HepG2 (cell line): ENCODE measurements around the gene BCL6. TPM values are rescaled to one million over a fixed set of nuclear protein-coding genes. Genes with fewer than 3 reads are reported as not detected.
A peak's percentile ranks its signal among the peaks of the same experiment; 100 is the strongest.

Experiments
- ATF3 ChIP-seq: sonication (generic); formaldehyde crosslinking; IDR thresholded peaks from 2 replicates; pipeline ENCODE4 v1.4.0; 2020; ENCODE audit warnings: missing genetic modification reagents
- BORCS8-MEF2B ChIP-seq: sonication (generic); formaldehyde crosslinking; IDR thresholded peaks from 2 replicates; pipeline ENCODE4 v1.8.0; 2022; ENCODE audit warnings: mild to moderate bottlenecking, missing genetic modification reagents
- CAMTA2 ChIP-seq: sonication (generic); formaldehyde crosslinking; IDR thresholded peaks from 2 replicates; pipeline ENCODE4 v1.4.0; 2020; ENCODE audit warnings: mild to moderate bottlenecking, missing genetic modification reagents, borderline replicate concordance
- CREB1 ChIP-seq, 2 experiments: fragments of 450-650 bp in 1 of 2; IDR thresholded peaks; 2 replicates each; pipeline ENCODE4 v1.6.1; 2016 to 2017; ENCODE audit warnings: control low read depth in 1 of 2, mild to moderate bottlenecking in 1 of 2, missing compliant biosample characterization in 1 of 2, missing genetic modification characterization in 1 of 2
- FOXP4 ChIP-seq: sonication (generic); formaldehyde crosslinking; IDR thresholded peaks from 2 replicates; pipeline ENCODE4 v1.4.0; 2020; ENCODE audit warnings: missing genetic modification reagents
- GATAD2A ChIP-seq: IDR thresholded peaks from 2 replicates; pipeline ENCODE4 v1.6.1; 2016
- GFI1 ChIP-seq: sonication (generic); formaldehyde crosslinking; IDR thresholded peaks from 2 replicates; pipeline ENCODE4 v1.5.0; 2020; ENCODE audit warnings: missing genetic modification reagents, mild to moderate bottlenecking, borderline replicate concordance
- HOMEZ ChIP-seq: IDR thresholded peaks from 2 replicates; pipeline ENCODE4 v1.6.1; 2016; ENCODE audit warnings: low read depth
- KDM3A ChIP-seq: IDR thresholded peaks from 2 replicates; pipeline ENCODE4 v1.6.1; 2018; ENCODE audit warnings: low read depth, missing compliant biosample characterization
- MED1 ChIP-seq: sonication (generic); formaldehyde crosslinking; IDR thresholded peaks from 2 replicates; pipeline ENCODE4 v1.4.0; 2020; ENCODE audit warnings: missing genetic modification reagents
- POLR2AphosphoS2 ChIP-seq: IDR thresholded peaks from 2 replicates; pipeline ENCODE4 v1.6.1; 2011; ENCODE audit warnings: low read depth, low read length, improper control_type of control experiment
- PTBP1 ChIP-seq: fragments of 200-400 bp; formaldehyde crosslinking; IDR thresholded peaks from 2 replicates; pipeline ENCODE4 v1.6.1; 2018; ENCODE audit warnings: low read length, low read depth; ENCODE audit not compliant: poor library complexity, severe bottlenecking
- SP5 ChIP-seq: IDR thresholded peaks from 2 replicates; pipeline ENCODE4 v1.6.1; 2016; ENCODE audit warnings: low read depth, borderline replicate concordance
- TCF7 ChIP-seq: sonication (generic); IDR thresholded peaks from 2 replicates; pipeline ENCODE4 v1.6.1; 2016; ENCODE audit warnings: antibody characterized with exemption, low read depth
- ZNF362 ChIP-seq: sonication (generic); formaldehyde crosslinking; IDR thresholded peaks from 2 replicates; pipeline ENCODE4 v1.4.0; 2020; ENCODE audit warnings: missing genetic modification reagents, mild to moderate bottlenecking, borderline replicate concordance
- ZNF687 ChIP-seq: sonication (generic); formaldehyde crosslinking; IDR thresholded peaks from 2 replicates; pipeline ENCODE4 v1.5.1; 2020; ENCODE audit warnings: mild to moderate bottlenecking, missing genetic modification reagents, moderate library complexity
- ZNF704 ChIP-seq: sonication (generic); formaldehyde crosslinking; IDR thresholded peaks from 2 replicates; pipeline ENCODE4 v1.8.1; 2023; ENCODE audit warnings: mild to moderate bottlenecking, inconsistent platforms, moderate library complexity, missing genetic modification reagents, borderline replicate concordance
- ZNF777 ChIP-seq: sonication (generic); formaldehyde crosslinking; IDR thresholded peaks from 2 replicates; pipeline ENCODE4 v1.4.0; 2020; ENCODE audit warnings: missing genetic modification reagents
- ZZZ3 ChIP-seq: sonication (generic); formaldehyde crosslinking; IDR thresholded peaks from 2 replicates; pipeline ENCODE4 v1.4.0; 2020; ENCODE audit warnings: missing genetic modification reagents, mild to moderate bottlenecking, borderline replicate concordance
- polyA plus RNA-seq, 8 experiments: library from polyadenylated mRNA; depleted of rRNA in 3 of 8; stranded (reverse) in 7 of 8; unstranded in 1 of 8; fragments of >200 nt; fragmentation: Illumina TruSeq in 4 of 8; extraction: Trizol in 4 of 8; gene quantifications; 2 replicates each; pipeline versions ENCODE4 v1.2.1 to v1.2.3, GENCODE V29; 2011 to 2016; ENCODE audit warnings: low read depth in 4 of 8, missing spikeins in 1 of 8, mixed read lengths in 1 of 8; ENCODE audit not compliant: insufficient read depth in 1 of 8
- total RNA-seq, 5 experiments: library from RNA; depleted of rRNA; stranded (reverse); fragments of >200 nt; fragmentation: Illumina TruSeq; extraction: Trizol; gene quantifications; 2 replicates each; pipeline ENCODE4 v1.2.3, GENCODE V29; 2016; ENCODE audit warnings: low read depth in 1 of 5

The BCL6 gene
- total and polyA plus RNA-seq, 2 of the 13 experiments (the other 11 are each of a cell fraction or from before 2014, with no cell fraction given) = 21.2 to 53.7 TPM

- TF ChIP-seq SP5 (CRISPR knock-in tag) (0 out of 2 replicates have a peak, but pooled peaks have one; percentile 19), GATAD2A (peak; percentile 62), ATF3 (no peak), KDM3A (CRISPR knock-in tag) (no peak), GFI1 (CRISPR knock-in tag) (peak; percentile 91; the same call in 1 of the 2 replicates), PTBP1 (no peak), CAMTA2 (CRISPR knock-in tag) (no peak), ZNF362 (CRISPR knock-in tag) (peak; percentile 96), FOXP4 (peak; percentile 66), ZNF704 (CRISPR knock-in tag) (no peak), POLR2AphosphoS2 (no peak), ZNF777 (CRISPR knock-in tag) (0 out of 2 replicates have a peak, but pooled peaks have one; percentile 16), ZNF687 (CRISPR knock-in tag) (peak; percentile 28; the same call in 1 of the 2 replicates), CREB1 (IDR thresholded peaks at IDR 0.05) (no peak), CREB1 (CRISPR knock-in tag; IDR thresholded peaks at IDR 0.05) (peak; percentile 48; the same call in 1 of the 2 replicates), HOMEZ (peak; percentile 75), TCF7 (no peak), MED1 (CRISPR knock-in tag) (peak; percentile 41; the same call in 1 of the 2 replicates), ZZZ3 (CRISPR knock-in tag) (no peak), BORCS8-MEF2B (no peak; the same call in 1 of the 2 replicates)
Measured at GRCh38 chr3:187750006-187750512, 4.8 kb upstream of the BCL6 start (continued).
